Measurements from ENCODE around the gene CNN2. TPM values are rescaled to one million over a fixed set of nuclear protein-coding genes. Genes with fewer than 3 reads are reported as not detected.

CNN2 gene
- total and polyA plus RNA-seq, 5 experiments from 2014 or later, result 211 to 693 (median 498) TPM

GRCh38 chr19:1007399-1008251 lies 18.8 kb upstream of the CNN2 start:
- H3K9me3 Mint-ChIP-seq, result no peaks in the 10 kb centered on the region
- no peak for DNase-seq
- peaks cover 0 to 16% (median 0%) of the 10 kb centered on the region in 3 donors for H3K36me3 Mint-ChIP-seq
- no peak for ATAC-seq
- POLR2A ChIA-PET, result interaction anchor here (0.9 to 3.3 kb wide), 2 partner anchors 8 to 82 kb away, joined by 3 to 13 read pairs; no protein-coding TSS in a partner anchor
- H3K4me3 Mint-ChIP-seq, result no peak overlapping the region
- peaks cover 1 to 5% (median 3%) of the 10 kb centered on the region in 4 donors for H3K4me1 Mint-ChIP-seq
- H3K27ac Mint-ChIP-seq, result peak overlapping the region in 1 of 10 donors; percentile 78
- H3K27me3 Mint-ChIP-seq, result peaks cover 0 to 1% (median 0%) of the 10 kb centered on the region in 5 donors

- Mint-ChIP-seq H3K4me3 (no peak overlapping the region), H3K4me1 (peaks cover 0 to 5% (median 2%) of the 10 kb centered on the region in 4 donors), H3K27me3 (no peaks in the 10 kb centered on the region), H3K36me3 (peaks cover 0 to 16% (median 0%) of the 10 kb centered on the region in 3 donors), H3K9me3 (no peaks in the 10 kb centered on the region), H3K27ac (peak overlapping the region in 2 of 10 donors; percentile 73 to 86)
- no peak for ATAC-seq
- POLR2A ChIA-PET, result no interaction called here
- DNase-seq, result no peak
Measured at GRCh38 chr19:1008268-1009040, 18.0 kb upstream of the CNN2 start.

GRCh38 chr19:1009041-1009980 lies 17.1 kb upstream of the CNN2 start:
- Mint-ChIP-seq H3K4me1 (peaks cover 0 to 6% (median 3%) of the 10 kb centered on the region in 4 donors), H3K9me3 (no peaks in the 10 kb centered on the region), H3K4me3 (no peak overlapping the region), H3K27me3 (no peaks in the 10 kb centered on the region), H3K27ac (peak overlapping the region in 1 of 10 donors; percentile 9), H3K36me3 (peaks cover 0 to 18% (median 0%) of the 10 kb centered on the region in 3 donors)
- ATAC-seq (no peak), DNase-seq (no peak)
- POLR2A ChIA-PET, result interaction anchor here (1.1 kb wide), 1 partner anchor 10 kb away, joined by 5 read pairs; no protein-coding TSS in a partner anchor

- DNase-seq (no peak), ATAC-seq (no peak)
- POLR2A ChIA-PET, result interaction anchor here (1.1 kb wide), 1 partner anchor 9 kb away, joined by 5 read pairs; no protein-coding TSS in a partner anchor
- H3K4me1 Mint-ChIP-seq, result peaks cover 0 to 6% (median 3%) of the 10 kb centered on the region in 4 donors
- H3K9me3 Mint-ChIP-seq, result no peaks in the 10 kb centered on the region
- no peak overlapping the region for H3K27ac Mint-ChIP-seq
- H3K4me3 Mint-ChIP-seq, result no peak overlapping the region
- no peaks in the 10 kb centered on the region for H3K27me3 Mint-ChIP-seq
- peaks cover 0 to 18% (median 0%) of the 10 kb centered on the region in 3 donors for H3K36me3 Mint-ChIP-seq
Measured at GRCh38 chr19:1009981-1010538, 16.3 kb upstream of the CNN2 start.

- DNase-seq, result no peak
- H3K4me3 Mint-ChIP-seq, result peak overlapping the region in 1 of 10 donors; percentile 63
- H3K27ac Mint-ChIP-seq, result peak overlapping the region in 1 of 10 donors; percentile 59
- POLR2A ChIA-PET, result interaction anchor here (1.1 kb wide), 1 partner anchor 9 kb away, joined by 5 read pairs; no protein-coding TSS in a partner anchor
- H3K27me3 Mint-ChIP-seq, result no peaks in the 10 kb centered on the region
- H3K36me3 Mint-ChIP-seq, result peaks cover 0 to 18% (median 0%) of the 10 kb centered on the region in 3 donors
- H3K4me1 Mint-ChIP-seq, result peaks cover 3 to 7% (median 5%) of the 10 kb centered on the region in 4 donors
- no peak for ATAC-seq
- H3K9me3 Mint-ChIP-seq, result no peaks in the 10 kb centered on the region
Measured at GRCh38 chr19:1010586-1011510, 15.6 kb upstream of the CNN2 start.

- Mint-ChIP-seq H3K36me3 (peaks cover 0 to 17% (median 0%) of the 10 kb centered on the region in 3 donors), H3K27me3 (no peaks in the 10 kb centered on the region), H3K4me3 (no peak overlapping the region), H3K27ac (no peak overlapping the region), H3K4me1 (peaks cover 4 to 13% (median 12%) of the 10 kb centered on the region in 4 donors), H3K9me3 (no peaks in the 10 kb centered on the region)
- ATAC-seq (no peak), DNase-seq (no peak)
- POLR2A ChIA-PET, result interaction anchor here (0.6 to 22.1 kb wide), 5 partner anchors 9 to 199 kb away, joined by 3 to 1566 read pairs (median 4); partner anchors contain the start of genes ARHGAP45 and TMEM259
Measured at GRCh38 chr19:1011831-1012333, 14.5 kb upstream of the CNN2 start.

- H3K27me3 Mint-ChIP-seq, result no peaks in the 10 kb centered on the region
- ATAC-seq, result no peak
- POLR2A ChIA-PET, result interaction anchor here (0.6 to 22.1 kb wide), 6 partner anchors 8 to 198 kb away, joined by 3 to 1566 read pairs (median 4); partner anchors contain the start of genes ARHGAP45 and TMEM259
- DNase-seq, result no peak
- H3K4me1 Mint-ChIP-seq, result peaks cover 7 to 18% (median 16%) of the 10 kb centered on the region in 4 donors
- no peak overlapping the region for H3K27ac Mint-ChIP-seq
- H3K9me3 Mint-ChIP-seq, result no peaks in the 10 kb centered on the region
- H3K4me3 Mint-ChIP-seq, result no peak overlapping the region
- peaks cover 0 to 18% (median 0%) of the 10 kb centered on the region in 3 donors for H3K36me3 Mint-ChIP-seq
Measured at GRCh38 chr19:1012334-1012733, 14.1 kb upstream of the CNN2 start.

GRCh38 chr19:1013218-1013617 lies 13.2 kb upstream of the CNN2 start:
- Mint-ChIP-seq H3K4me3 (no peak overlapping the region), H3K36me3 (peaks cover 0 to 18% (median 0%) of the 10 kb centered on the region in 3 donors), H3K9me3 (no peaks in the 10 kb centered on the region), H3K27ac (peak overlapping the region in 1 of 10 donors; percentile 11), H3K27me3 (no peaks in the 10 kb centered on the region), H3K4me1 (peaks cover 11 to 26% (median 24%) of the 10 kb centered on the region in 4 donors)
- ATAC-seq, result no peak
- DNase-seq, result no peak
- POLR2A ChIA-PET, result interaction anchor here (1.1 to 22.1 kb wide), 4 partner anchors 16 to 64 kb away, joined by 3 to 1566 read pairs (median 7); partner anchors contain the start of gene ARHGAP45

- H3K27ac Mint-ChIP-seq, result peak overlapping the region in 3 of 10 donors; percentile 69 to 78 (median 77)
- H3K9me3 Mint-ChIP-seq, result no peaks in the 10 kb centered on the region
- ATAC-seq, result no peak
- peaks cover 11 to 36% (median 34%) of the 10 kb centered on the region in 4 donors for H3K4me1 Mint-ChIP-seq
- POLR2A ChIA-PET, result interaction anchor here (0.5 to 22.1 kb wide), 8 partner anchors 9 to 119 kb away, joined by 3 to 1566 read pairs (median 6); partner anchors contain the start of gene ARHGAP45
- H3K4me3 Mint-ChIP-seq, result peak overlapping the region in 1 of 10 donors; percentile 41
- peaks cover 0 to 20% (median 0%) of the 10 kb centered on the region in 3 donors for H3K36me3 Mint-ChIP-seq
- DNase-seq, result no peak
- no peaks in the 10 kb centered on the region for H3K27me3 Mint-ChIP-seq
Measured at GRCh38 chr19:1014161-1015060, 12.0 kb upstream of the CNN2 start.

Data from naive thymus-derived CD8-positive, alpha-beta T cell (primary cell).